SK-N-SH treated with all-trans-retinoic acid at 6 μM for 48 hours (cell line): ENCODE data around the gene ARHGAP24.

Experiments
- BACH2 ChIP-seq: fragments of 250-450 bp; sonication (Bioruptor Pico); IDR thresholded peaks from 2 replicates; pipeline ENCODE4 v1.9.0; 2021; ENCODE audit warnings: mild to moderate bottlenecking, borderline replicate concordance
- CSDC2 ChIP-seq: fragments of 250-450 bp; sonication (Bioruptor Pico); IDR thresholded peaks from 2 replicates; pipeline ENCODE4 v1.5.0; 2020; ENCODE audit warnings: mild to moderate bottlenecking, moderate library complexity
- GLIS3 ChIP-seq: fragments of 250-450 bp; sonication (Bioruptor Pico); IDR thresholded peaks from 2 replicates; pipeline ENCODE4 v1.5.0; 2020; ENCODE audit warnings: mild to moderate bottlenecking, moderate library complexity
- ISL1 ChIP-seq: fragments of 250-450 bp; sonication (Bioruptor Pico); IDR thresholded peaks from 2 replicates; pipeline ENCODE4 v2.1.2; 2022; ENCODE audit warnings: mild to moderate bottlenecking, moderate library complexity
- OSR1 ChIP-seq: fragments of 250-450 bp; sonication (Bioruptor Pico); IDR thresholded peaks from 2 replicates; pipeline ENCODE4 v1.8.0; 2022; ENCODE audit warnings: moderate library complexity, mild to moderate bottlenecking, inconsistent platforms
- RARB ChIP-seq: fragments of 250-450 bp; sonication (Bioruptor Pico); IDR thresholded peaks from 2 replicates; pipeline ENCODE4 v1.8.0; 2021; ENCODE audit warnings: mild to moderate bottlenecking, moderate library complexity
- SNAI2 ChIP-seq: fragments of 250-450 bp; sonication (Bioruptor Pico); IDR thresholded peaks from 2 replicates; pipeline ENCODE4 v1.5.0; 2020; ENCODE audit warnings: mild to moderate bottlenecking, moderate library complexity
- ZFP3 ChIP-seq: fragments of 250-450 bp; sonication (Bioruptor Pico); IDR thresholded peaks from 2 replicates; pipeline ENCODE4 v1.5.0; 2020; ENCODE audit warnings: mild to moderate bottlenecking, moderate library complexity
- ZFP30 ChIP-seq: fragments of 450-650 bp; formaldehyde crosslinking; IDR thresholded peaks from 2 replicates; pipeline ENCODE4 v1.5.0; 2022; ENCODE audit warnings: mild to moderate bottlenecking, moderate library complexity
- ZNF70 ChIP-seq: fragments of 450-650 bp; formaldehyde crosslinking; IDR thresholded peaks from 2 replicates; pipeline ENCODE4 v1.5.0; 2020; ENCODE audit warnings: mild to moderate bottlenecking, moderate library complexity
- ZNF8 ChIP-seq: fragments of 450-650 bp; formaldehyde crosslinking; IDR thresholded peaks from 2 replicates; pipeline ENCODE4 v1.5.0; 2020; ENCODE audit warnings: mild to moderate bottlenecking, moderate library complexity
- TF ChIP-seq, protein P1 (sequence below): fragments of 250-450 bp; sonication (Bioruptor Pico); IDR thresholded peaks from 2 replicates; pipeline ENCODE4 v1.5.1; 2020; ENCODE audit warnings: low read depth, mild to moderate bottlenecking, moderate library complexity
- TF ChIP-seq, protein P2 (sequence below): fragments of 250-450 bp; sonication (Bioruptor Pico); IDR thresholded peaks from 2 replicates; pipeline ENCODE4 v1.5.1; 2021; ENCODE audit warnings: mild to moderate bottlenecking, moderate library complexity
- TF ChIP-seq, protein P3 (sequence below): fragments of 250-450 bp; sonication (Bioruptor Pico); IDR thresholded peaks from 2 replicates; pipeline ENCODE4 v1.8.0; 2020; ENCODE audit warnings: mild to moderate bottlenecking, moderate library complexity, borderline replicate concordance

DNA sequence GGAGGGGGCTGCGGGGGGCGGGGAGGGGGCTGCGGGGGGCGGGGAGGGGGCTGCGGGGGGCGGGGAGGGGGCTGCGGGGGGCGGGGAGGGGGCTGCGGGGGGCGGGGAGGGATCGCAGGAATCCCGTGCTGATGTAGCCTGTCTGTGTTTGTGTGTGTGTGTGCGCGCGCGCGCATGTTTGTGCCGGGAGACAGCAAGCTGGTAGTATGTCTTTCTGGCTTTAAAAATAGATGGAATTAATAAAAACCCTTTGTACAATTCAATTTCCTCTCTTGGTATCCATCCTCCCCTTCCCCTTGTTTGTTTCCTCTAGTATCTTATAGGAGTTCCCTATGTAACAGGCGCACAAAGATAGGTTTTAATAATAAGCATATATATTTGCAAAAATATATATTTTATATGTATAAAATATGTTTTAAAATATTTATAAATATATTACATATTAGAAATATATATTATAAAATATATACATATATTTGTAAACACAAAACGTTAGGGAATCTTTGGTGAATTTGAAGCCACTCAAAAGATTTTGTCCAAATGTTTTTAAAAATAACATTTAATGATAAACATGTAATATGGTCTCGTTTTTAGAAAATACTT, 782 bp downstream of the ARHGAP24 start:
- TF ChIP-seq, protein P1, sequence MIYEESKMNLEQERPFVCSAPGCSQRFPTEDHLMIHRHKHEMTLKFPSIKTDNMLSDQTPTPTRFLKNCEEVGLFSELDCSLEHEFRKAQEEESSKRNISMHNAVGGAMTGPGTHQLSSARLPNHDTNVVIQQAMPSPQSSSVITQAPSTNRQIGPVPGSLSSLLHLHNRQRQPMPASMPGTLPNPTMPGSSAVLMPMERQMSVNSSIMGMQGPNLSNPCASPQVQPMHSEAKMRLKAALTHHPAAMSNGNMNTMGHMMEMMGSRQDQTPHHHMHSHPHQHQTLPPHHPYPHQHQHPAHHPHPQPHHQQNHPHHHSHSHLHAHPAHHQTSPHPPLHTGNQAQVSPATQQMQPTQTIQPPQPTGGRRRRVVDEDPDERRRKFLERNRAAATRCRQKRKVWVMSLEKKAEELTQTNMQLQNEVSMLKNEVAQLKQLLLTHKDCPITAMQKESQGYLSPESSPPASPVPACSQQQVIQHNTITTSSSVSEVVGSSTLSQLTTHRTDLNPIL (CRISPR knock-in tag), result no peak
- no peak for TF ChIP-seq BACH2 (CRISPR knock-in tag)
- no peak for TF ChIP-seq GLIS3 (CRISPR knock-in tag)
- no peak for TF ChIP-seq RARB (CRISPR knock-in tag)
- no peak for TF ChIP-seq ZFP30
- no peak for TF ChIP-seq ZFP3 (CRISPR knock-in tag)
- TF ChIP-seq OSR1, result no peak
- no peak for TF ChIP-seq ZNF70 (CRISPR knock-in tag)
- no peak for TF ChIP-seq SNAI2 (CRISPR knock-in tag)
- TF ChIP-seq ZNF8 (CRISPR knock-in tag), result no peak
- TF ChIP-seq CSDC2 (CRISPR knock-in tag), result no peak
- TF ChIP-seq, protein P2, sequence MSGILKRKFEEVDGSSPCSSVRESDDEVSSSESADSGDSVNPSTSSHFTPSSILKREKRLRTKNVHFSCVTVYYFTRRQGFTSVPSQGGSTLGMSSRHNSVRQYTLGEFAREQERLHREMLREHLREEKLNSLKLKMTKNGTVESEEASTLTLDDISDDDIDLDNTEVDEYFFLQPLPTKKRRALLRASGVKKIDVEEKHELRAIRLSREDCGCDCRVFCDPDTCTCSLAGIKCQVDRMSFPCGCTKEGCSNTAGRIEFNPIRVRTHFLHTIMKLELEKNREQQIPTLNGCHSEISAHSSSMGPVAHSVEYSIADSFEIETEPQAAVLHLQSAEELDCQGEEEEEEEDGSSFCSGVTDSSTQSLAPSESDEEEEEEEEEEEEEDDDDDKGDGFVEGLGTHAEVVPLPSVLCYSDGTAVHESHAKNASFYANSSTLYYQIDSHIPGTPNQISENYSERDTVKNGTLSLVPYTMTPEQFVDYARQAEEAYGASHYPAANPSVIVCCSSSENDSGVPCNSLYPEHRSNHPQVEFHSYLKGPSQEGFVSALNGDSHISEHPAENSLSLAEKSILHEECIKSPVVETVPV (CRISPR knock-in tag), result no peak
- TF ChIP-seq, protein P3, sequence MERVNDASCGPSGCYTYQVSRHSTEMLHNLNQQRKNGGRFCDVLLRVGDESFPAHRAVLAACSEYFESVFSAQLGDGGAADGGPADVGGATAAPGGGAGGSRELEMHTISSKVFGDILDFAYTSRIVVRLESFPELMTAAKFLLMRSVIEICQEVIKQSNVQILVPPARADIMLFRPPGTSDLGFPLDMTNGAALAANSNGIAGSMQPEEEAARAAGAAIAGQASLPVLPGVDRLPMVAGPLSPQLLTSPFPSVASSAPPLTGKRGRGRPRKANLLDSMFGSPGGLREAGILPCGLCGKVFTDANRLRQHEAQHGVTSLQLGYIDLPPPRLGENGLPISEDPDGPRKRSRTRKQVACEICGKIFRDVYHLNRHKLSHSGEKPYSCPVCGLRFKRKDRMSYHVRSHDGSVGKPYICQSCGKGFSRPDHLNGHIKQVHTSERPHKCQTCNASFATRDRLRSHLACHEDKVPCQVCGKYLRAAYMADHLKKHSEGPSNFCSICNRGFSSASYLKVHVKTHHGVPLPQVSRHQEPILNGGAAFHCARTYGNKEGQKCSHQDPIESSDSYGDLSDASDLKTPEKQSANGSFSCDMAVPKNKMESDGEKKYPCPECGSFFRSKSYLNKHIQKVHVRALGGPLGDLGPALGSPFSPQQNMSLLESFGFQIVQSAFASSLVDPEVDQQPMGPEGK (CRISPR knock-in tag), result no peak
- no peak for TF ChIP-seq ISL1 (CRISPR knock-in tag)
